ENCODE results near the gene HLF.

Gene HLF, protein sequence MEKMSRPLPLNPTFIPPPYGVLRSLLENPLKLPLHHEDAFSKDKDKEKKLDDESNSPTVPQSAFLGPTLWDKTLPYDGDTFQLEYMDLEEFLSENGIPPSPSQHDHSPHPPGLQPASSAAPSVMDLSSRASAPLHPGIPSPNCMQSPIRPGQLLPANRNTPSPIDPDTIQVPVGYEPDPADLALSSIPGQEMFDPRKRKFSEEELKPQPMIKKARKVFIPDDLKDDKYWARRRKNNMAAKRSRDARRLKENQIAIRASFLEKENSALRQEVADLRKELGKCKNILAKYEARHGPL

DNA sequence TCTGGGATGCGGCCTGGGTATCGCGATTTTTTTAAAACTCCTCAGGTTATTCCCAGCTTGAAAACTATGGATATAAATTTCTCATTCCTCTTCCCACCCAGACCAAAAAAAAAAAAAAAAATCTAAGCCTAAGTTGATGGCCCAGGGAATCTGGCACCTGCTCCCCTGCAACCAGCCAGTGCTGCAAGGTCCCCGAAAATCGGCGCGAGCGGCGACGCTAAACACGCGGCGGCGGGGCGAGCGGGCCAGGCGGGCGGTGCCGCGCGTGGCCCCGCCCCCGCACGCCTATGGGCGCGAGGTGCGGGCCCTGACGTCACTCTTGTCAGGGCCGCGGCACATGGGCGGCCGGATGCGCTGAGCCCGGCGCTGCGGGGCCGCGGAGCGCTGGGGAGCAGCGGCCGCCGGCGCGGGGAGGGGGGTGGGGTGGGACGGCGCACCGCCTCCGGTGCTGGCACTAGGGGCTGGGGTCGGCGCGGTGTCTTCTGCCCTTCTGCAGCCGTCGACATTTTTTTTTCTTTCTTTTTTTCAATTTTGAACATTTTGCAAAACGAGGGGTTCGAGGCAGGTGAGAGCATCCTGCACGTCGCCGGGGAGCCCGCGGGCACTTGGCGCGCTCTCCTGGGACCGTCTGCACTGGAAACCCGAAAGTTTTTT lies at the start of gene HLF:
Gene HLF, plus strand, starts transcription at position 316 of the 654 bp plus-strand sequence. CDS start 525 bp downstream, outside the sequence.
- peak; percentile 73 to 79 for DNase-seq

DNA sequence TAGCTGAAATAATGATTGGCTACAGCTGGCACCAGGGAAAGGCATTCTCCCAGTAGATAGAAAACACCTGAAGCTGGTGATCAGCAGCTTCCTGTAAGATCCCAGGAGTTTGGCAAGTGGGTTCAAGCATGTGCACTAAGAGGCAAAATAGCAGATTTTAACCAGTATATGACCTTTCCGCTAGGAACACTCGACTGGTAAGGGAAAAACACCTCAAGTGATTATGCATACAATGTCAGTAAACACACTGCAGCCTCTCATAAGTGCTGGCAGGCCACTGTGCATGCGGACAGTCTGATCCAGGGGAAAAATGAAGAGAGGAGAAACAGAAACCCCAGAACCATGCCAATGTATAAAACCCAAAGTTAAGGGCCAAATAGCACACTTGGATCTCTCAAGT lies 49.0 kb upstream of the HLF start:
- DNase-seq, result no peak

DNA sequence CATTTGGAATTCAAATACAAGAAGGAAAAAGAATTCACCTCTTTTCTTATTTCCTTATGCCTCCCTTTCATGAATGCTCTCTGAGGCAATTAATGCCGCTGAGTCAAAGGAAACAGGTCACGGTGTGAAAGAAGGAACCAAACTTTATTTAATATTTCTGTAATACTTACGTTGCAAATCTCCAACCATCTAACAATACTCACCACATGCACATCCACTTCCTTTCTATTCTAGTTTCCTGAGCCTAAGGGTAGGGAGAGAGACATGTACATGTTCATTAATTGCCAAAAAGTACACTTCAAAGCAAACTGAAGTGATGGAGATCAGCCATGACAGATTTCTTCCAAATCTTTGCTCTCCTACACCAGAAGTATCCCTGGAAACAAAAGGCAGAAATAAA lies 47.9 kb upstream of the HLF start:
- no peak for DNase-seq

DNA sequence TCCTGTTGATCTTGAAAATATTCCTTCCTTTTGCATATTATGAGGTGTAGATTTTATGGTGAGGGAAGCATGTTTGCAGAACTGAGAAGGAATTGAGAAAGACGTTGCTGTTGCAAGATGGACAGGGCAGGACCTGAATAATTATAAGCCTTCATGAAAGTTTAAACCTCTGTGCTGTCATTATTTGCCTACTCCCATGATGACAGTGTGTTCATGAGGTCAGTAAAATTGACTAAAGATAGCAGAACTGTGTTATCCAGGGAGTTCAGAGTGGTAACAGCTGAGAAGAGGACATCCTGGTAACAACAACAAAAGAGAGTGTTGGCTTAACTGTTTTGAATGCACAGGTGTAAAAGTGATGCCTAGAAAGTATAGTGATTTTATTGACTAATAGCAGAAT lies 45.3 kb upstream of the HLF start:
- no peak for DNase-seq

DNA sequence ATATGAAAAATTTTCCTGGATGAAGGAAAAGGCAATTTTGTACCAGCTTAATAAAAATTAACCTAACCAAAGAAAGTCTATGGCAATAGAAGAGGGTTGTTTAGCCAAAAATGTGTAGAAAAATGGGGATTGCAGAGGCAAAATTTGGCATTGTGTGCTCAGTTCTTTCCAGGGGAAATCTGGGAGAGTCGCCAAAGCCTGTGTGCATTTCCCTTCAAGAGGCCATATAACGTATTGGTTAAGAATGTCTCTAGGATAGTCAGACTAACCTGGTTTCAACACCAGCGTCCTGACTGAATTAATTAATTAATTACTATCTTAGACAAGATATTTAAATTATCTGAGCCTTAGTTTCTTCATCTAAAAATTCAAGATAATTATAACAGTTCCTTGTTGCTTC lies 44.8 kb upstream of the HLF start:
- DNase-seq, result no peak

DNA sequence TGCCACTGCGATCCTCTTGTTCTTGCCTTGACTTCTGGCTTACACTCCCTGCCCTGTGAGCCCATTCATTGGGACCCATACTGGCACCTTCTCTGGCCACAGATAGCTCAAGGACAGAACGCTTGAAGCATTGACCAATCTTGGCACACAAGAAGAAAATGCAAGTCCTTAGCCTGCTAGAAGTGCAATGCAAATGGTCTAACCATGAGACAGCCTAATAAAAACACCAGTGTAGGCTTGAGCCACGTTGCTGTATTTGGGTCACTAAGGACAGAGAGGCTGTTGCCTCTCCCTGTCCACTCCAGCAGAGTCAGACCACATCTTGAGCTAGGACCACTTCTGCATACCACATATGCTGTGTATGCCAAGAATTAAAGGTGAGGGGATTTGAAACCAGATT lies 41.2 kb upstream of the HLF start:
- DNase-seq, result no peak

DNA sequence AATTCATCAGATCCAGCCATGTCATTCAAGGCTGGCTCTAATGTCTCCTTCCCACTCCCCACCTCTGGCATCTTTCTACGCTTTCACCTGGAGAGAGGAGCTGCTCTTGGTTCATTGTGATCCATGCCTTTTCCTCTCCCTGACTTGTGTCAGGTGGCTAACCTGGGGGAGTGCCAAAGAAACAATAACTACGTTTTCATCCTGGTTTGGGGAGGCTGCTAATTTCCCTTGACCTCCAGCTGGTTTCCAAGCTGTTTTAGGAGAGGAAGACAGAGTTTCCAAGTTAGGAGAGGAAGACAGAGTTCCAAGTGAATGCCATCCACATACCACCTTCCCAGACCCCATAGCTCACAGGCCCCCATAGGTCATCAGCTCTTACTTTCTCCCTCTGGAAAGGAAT lies 40.0 kb upstream of the HLF start:
- no peak for DNase-seq

DNA sequence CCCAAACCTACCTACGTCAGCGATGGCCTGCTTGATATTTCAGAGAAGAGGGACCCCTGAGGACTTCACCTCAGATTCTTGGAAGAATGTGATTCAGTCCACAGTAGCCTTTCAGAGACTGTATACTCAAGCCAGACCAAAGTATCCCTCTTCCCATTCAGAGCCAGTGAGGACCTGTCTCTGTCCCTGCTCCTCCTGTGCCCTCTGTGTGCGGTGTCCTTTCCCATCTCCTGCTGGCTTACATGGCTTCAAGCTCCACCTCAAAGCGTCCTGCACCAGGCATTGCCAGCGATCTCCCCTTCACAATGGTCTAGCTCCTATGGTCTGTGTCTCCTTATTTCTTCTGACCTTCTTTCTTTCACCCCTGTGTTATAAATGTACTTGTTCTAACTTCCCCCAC lies 39.5 kb upstream of the HLF start:
- no peak for DNase-seq

DNA sequence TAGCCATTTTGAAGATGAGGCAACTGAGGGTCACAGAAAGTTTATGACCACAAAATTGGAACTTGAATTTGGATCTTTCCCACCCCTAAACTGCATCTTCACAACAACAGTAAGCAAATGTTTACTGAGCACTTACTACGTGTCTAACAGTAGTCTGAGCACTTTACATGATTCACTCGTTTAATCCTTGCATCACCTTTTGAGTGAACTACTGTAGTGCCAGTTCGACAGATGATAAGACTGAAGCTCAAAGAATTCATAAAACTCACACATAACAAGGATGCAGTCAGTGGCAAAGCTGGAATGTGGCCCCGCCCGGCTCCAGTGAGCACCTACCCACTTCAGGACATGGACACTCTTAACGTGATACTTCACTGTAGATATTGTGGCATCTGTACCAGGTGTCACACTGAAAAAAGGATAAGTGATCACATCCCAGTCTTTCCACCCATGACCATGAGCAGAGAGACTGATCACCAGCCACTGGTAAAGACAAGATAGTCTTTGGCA lies 36.0 kb upstream of the HLF start:
- DNase-seq, result no peak

DNA sequence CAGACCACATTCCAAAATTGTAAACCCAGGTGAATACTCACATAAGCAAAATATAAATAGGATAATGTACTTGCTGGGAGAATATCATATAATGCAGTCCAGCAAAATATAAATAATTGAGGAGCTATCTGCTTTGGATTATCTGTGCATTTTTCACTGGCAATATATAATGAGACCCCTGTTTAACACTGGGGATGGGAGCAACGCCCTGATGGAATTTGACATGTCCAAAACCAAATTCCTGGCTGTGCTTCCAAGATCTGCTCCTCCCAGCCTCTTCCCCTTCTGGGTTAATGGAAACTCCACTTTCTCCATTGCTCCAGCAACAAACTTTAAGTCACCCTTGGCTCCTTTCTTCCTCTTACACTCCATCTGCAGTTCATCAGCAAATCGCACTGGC lies 35.5 kb upstream of the HLF start:
- DNase-seq, result no peak

DNA sequence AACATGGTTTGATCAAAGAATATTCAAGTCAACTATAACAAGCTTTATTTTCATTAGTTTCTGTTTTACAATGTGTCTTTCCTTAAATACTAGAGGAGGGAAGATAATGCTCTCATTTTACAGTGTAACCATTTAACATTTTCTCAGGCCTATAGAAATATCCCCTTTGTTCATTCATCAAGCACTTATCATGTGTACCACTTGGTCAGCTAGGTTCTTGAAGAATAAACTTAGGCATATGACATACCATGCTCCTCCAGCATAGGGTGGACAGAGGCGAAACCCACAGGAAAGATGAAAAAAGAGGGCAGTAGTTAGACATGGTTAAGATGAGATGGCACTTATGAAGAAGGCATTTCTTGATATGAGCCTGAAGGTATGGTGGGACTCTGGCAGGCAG lies 34.0 kb upstream of the HLF start:
- no peak for DNase-seq

DNA sequence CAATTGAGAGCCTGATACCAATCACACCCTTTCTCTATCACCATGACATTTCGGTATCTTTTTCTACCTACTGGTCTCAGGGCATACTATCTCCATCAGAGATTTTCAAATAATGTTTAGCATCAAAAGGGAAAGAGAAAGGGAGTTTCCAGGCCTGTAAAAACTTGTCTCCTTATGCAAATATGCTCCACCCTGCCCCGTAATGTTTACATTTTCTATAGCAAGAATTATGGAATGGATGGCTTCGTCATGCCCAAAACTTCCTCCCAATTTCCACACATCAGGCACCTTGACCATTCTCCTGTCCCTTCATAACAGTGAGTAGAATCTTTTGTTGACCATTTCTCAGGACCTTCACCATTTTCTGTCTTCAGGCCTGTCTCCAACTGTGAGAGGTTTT lies 30.9 kb upstream of the HLF start:
- DNase-seq, result no peak

DNA sequence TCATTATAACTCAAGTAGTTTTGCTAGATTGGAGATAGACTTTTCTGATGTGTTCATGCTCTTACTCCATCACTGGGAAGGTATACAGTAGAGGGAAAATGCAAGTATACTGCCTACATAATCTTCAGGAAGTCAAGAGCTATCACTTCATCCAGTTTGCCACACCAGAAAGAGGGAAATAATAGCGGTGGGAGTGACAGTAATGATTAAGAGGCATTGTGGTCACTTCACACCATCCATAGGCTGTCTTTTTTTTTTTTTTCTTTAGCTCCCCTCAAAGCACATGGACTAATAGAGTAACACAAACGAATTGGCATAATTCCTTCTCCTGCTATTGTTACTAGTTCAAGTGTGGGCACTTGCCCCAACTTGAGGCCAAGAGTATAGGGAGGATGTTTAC lies 28.4 kb upstream of the HLF start:
- no peak for DNase-seq

DNA sequence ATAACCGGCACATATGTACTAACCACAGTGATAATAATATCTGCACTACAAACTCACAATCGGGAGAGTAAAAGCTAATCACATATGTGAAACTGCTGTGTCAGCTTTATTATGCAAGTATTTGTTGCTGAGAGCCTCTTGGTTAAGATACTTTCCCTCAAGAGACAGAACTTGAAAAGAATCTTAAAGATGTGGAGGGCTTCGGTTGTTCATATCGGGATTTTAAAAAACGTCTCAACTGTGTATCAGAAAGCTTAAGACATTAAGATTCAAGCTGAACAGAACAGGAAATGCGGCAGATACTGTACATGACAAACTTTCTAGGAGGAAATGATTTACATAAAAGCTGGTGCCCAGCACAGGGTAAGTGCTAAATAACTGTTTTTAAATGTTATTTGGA lies 27.5 kb upstream of the HLF start:
- peak in 1 of 2 donors; percentile 45 for DNase-seq

DNA sequence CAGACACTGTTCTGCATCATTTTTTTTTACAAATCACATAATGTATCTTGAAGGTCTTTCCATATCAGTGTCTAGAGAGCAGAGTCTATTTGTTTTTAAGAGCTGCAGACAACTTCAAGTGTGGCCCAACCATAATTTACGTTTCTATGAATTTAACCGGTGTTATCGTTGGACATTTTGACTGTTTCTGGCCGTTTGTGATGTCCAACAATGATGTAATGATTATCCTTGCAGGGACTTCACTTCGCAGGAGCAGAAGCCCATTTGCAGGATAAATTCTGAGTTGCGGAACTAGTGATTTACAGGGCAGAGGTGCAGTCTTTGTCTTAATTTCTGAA lies 26.9 kb upstream of the HLF start:
- no peak for DNase-seq

DNA sequence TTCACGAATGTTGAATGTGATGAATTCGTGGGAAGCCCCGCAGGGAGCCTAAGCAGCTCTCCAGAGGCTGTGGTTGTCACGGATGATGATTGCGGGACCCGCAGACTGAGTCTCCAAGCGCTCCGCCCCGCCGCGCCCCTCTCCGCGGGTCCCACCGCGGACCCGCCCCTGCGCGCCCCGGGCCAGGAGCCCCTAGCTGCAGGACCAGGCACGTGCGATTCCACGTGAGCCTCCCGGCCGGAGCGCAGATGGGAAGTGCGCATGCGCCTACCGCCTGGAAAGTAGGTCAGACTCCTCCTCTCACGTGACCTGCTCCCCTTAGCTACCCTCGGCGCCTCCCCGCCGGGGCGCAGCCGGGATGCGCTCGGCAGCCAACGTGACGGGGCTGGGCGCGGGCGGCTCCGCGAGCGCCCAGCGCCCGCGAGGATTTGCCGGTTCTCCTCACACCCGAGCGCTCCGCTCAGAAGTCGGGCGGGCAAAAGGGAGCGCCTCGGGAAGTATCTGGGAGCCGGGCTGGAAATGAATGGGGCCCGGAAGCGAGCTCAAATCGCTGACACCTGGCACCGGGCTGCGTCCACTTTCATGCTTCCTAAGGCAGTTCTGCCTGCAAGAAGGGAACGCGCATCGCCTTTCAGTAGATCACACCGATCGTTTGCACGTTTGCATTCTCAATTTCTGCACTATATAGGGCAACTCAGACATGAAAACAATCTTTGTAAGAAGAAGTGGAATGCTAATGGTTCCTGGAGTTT lies 26.4 kb upstream of the HLF start:
- peak; percentile 90 to 92 for DNase-seq

DNA sequence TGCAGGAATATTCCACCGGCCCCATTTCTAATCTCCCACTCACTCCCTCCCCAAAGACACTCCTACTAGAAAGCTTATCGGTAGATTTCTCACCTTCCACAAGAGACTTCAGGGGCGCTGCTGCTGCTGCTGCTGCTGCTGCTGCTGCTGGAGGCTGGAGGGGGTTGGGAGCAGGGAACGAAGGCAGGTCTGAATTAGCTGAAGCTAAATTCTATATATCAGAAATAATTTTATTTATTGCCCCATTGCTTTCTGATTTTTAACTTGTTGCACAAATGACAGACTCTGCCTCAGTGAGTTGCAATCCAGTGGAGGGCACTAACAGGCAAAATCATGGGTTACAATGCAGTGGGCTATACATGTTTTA lies 25.8 kb upstream of the HLF start:
- DNase-seq, result peak in 1 of 2 donors; percentile 18

DNA sequence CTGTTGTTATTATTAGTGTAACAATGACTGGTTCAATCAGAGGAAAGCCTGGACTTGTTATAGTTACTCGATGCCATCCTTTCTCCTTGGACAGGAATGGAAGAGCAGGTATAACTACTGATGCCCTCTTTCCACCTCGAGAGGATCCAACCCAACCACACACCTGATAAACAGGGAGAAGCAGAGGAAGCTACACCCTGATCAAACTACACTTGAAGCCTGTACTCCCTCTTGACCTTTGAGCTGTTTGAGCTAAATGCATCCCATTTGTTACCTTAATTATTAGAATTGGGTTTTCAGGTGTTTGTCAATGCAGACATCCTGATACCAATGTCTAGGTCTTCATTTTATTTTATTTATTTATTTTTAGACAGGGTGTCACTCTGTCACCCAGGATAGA lies 23.7 kb upstream of the HLF start:
- no peak for DNase-seq

DNA sequence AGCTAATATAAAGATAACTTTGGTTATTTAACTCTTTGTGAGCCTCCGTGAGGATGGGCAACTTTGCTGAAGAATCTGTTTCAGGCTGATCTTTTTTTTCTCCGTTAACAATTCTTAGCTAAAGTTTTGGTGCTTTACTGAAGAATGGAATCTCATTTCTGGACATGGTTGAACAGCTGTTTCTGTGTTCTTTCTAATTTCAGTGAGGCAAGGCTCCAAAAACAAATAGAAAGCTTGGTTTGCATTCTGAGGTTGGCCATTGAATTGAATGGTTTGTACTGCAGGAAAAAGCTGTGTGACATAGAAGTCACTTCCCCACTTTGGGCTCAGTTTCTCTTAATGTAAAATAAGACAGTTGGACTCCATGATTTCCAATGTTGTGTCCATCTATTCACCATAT lies 22.3 kb upstream of the HLF start:
- DNase-seq, result no peak

DNA sequence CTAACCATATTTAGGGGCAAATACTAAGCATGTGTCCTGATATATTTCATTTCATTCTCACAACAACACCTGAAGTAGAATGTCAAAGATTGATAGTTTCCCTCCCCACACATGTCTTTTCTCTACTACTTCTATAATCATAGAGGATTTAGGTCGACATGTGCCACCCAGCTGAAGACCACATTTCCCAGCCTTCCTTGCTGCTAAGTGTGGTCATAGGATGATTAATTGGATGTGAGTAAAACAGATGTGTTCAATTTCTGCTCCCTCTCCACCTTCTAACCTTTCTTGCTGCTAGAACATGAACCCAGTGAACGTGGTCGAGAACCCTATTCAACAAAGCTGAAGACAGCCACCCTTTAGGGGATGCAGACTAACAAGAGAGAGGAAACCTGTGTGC lies 18.8 kb upstream of the HLF start:
- no peak for DNase-seq

DNA sequence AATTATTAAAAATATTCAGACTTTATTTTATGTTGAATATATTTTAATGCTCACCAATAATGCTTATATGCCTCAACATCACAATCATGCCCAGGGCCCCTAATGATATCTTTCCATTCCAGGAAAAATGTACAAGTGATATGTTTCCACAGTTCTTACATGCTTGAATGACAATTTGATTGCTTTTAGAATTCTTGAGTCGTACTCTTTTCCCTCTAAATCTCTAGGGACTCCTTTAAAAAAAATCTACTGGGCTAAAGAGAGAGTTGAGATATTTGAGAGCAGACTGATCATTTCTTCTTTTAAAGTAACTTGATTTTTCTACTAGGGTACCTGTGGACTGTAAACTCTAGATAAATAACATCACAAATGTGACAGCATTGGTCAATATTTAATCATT lies 18.2 kb upstream of the HLF start:
- DNase-seq, result no peak

DNA sequence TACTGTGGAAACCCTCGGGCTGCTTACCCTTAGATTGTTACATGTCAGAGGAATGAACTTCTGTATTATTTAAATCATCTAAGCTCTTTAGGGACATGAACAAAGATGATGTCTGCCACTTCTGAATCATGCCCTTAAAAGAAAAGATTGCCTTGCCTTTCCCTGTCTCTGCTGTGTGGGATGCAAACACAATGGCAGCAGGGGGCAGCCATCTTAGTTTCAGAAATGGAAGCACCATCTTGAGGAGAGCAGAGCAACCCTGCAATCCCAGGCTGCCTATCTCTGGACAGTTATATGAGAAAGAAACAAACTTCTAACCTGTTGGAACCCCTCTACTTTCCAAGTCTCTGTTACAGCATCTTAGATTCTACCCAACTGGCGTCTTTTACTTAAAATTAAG lies 16.7 kb upstream of the HLF start:
- no peak for DNase-seq

DNA sequence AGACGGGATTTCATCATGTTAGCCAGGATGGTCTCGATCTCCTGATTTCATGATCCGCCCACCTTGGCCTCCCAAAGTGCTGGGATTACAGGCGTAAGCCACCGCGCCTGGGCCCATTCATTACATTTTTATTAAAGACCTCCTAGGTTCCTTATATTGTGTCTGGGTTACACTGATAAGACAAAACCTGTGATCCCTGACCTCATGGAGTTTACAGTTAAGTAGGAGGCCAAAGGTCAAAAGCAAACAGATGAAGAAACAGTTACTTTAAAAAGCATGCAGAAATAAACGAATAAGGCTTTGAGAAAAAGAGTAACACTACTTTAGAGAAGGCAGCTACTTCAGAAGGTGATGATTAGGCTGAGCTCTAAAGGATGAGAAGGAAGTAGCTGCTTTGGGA lies 14.9 kb upstream of the HLF start:
- no peak for DNase-seq

DNA sequence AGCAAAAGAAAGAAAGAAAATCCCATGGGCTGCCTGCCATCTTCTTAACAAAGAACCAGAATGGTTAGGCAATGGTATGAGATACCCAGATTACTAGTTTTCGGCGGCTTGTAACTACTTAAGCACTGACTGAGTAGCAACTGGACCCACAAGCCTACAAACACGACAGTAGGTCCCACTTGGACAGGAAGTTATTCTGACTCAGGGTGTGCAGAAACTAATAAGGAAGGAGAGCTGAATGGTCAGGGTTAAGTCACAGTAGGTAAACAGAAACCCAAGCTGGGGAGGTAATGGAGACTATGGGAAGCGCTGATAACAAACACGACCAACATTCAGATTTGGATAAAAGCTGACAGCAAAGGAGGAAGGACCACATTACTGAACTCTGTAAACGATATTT lies 10.4 kb upstream of the HLF start:
- DNase-seq, result no peak

All from CD4-positive, alpha-beta T cell treated with Interleukin-4 for 1 hour (primary cell).